ENCODE results near the gene CHL1.

The CHL1 gene

GRCh38 chr3:196311-197148 is at the start of gene CHL1:
Gene CHL1 (plus strand): TSS chr3:196763. CDS start chr3:319777, 123,014 bp downstream.
- DNase-seq, result peak in 1 of 2 experiments; percentile 68

GRCh38 chr3:151614-152189 is 44.9 kb upstream of the CHL1 start:
- DNase-seq, result no peak

GRCh38 chr3:159974-160373 is 36.6 kb upstream of the CHL1 start:
- no peak for DNase-seq

- DNase-seq, result no peak
Measured at GRCh38 chr3:166071-166470, 30.5 kb upstream of the CHL1 start.

GRCh38 chr3:166799-167198 is 29.8 kb upstream of the CHL1 start:
- DNase-seq, result no peak

- no peak for DNase-seq
Measured at GRCh38 chr3:173886-174285, 22.7 kb upstream of the CHL1 start.

- no peak for DNase-seq
Measured at GRCh38 chr3:184976-185375, 11.6 kb upstream of the CHL1 start.

- DNase-seq, result no peak
Measured at GRCh38 chr3:192215-192929, 4.2 kb upstream of the CHL1 start.

GRCh38 chr3:194001-194400 is 2.6 kb upstream of the CHL1 start:
- DNase-seq, result no peak

- DNase-seq, result no peak
Measured at GRCh38 chr3:194421-194820, 2.1 kb upstream of the CHL1 start.

GRCh38 chr3:195666-196065 is 897 bp upstream of the CHL1 start:
- peak in 1 of 2 experiments; percentile 14 for DNase-seq

- DNase-seq, result peak in 1 of 2 experiments; percentile 32
Measured at GRCh38 chr3:197149-197827, 725 bp downstream of the CHL1 start.

GRCh38 chr3:197828-198491 is 1.4 kb downstream of the CHL1 start:
- peak in 1 of 2 experiments; percentile 54 for DNase-seq

- no peak for DNase-seq
Measured at GRCh38 chr3:199835-200234, 3.3 kb downstream of the CHL1 start.

GRCh38 chr3:200758-201325 is 4.3 kb downstream of the CHL1 start:
- DNase-seq, result no peak

GRCh38 chr3:204102-204501 is 7.5 kb downstream of the CHL1 start:
- DNase-seq, result no peak

- DNase-seq, result no peak
Measured at GRCh38 chr3:207973-208372, 11.4 kb downstream of the CHL1 start.

- no peak for DNase-seq
Measured at GRCh38 chr3:210669-211068, 14.1 kb downstream of the CHL1 start.

- no peak for DNase-seq
Measured at GRCh38 chr3:212432-212831, 15.9 kb downstream of the CHL1 start.

GRCh38 chr3:217099-217813 is 20.7 kb downstream of the CHL1 start:
- no peak for DNase-seq

- no peak for DNase-seq
Measured at GRCh38 chr3:217948-218347, 21.4 kb downstream of the CHL1 start.
